Chondrocyte (in vitro differentiated cells): ENCODE measurements around the gene MALRD1. TPM values are rescaled to one million over a fixed set of nuclear protein-coding genes. Genes with fewer than 3 reads are reported as not detected.

ENCODE experiments used
- DNase-seq: peaks from one replicate; pipeline ENCODE4 v3.0.0; 2021; ENCODE audit warnings: mixed read lengths, low spot score
- H3K27ac Mint-ChIP-seq: one replicate; pipeline ENCODE4 v1.8.0; 2021; ENCODE audit warnings: mild to moderate bottlenecking, moderate library complexity, mixed read lengths; ENCODE audit not compliant: unreplicated experiment
- H3K27me3 Mint-ChIP-seq: 2 replicates; pipeline ENCODE4 v1.8.0; 2021; ENCODE audit warnings: low read depth, mixed read lengths
- H3K36me3 Mint-ChIP-seq: 2 replicates; pipeline ENCODE4 v1.8.0; 2021; ENCODE audit warnings: low read depth, mixed read lengths
- H3K4me1 Mint-ChIP-seq: 2 replicates; pipeline ENCODE4 v1.8.0; 2021; ENCODE audit warnings: low read depth, mild to moderate bottlenecking, mixed read lengths
- H3K4me3 Mint-ChIP-seq: one replicate; pipeline ENCODE4 v1.8.0; 2021; ENCODE audit warnings: mild to moderate bottlenecking, moderate library complexity, mixed read lengths; ENCODE audit not compliant: unreplicated experiment
- H3K9me3 Mint-ChIP-seq: 2 replicates; pipeline ENCODE4 v1.8.0; 2021; ENCODE audit warnings: low read depth, mixed read lengths
- total RNA-seq: library from RNA; stranded (reverse); gene quantifications from 3 replicates; pipeline ENCODE4 v1.2.1, GENCODE V29; 2021
- TF ChIP-seq, protein P1 (sequence below): fragments of 200-600 bp; sonication (generic); IDR thresholded peaks from 2 replicates; pipeline ENCODE4 v1.5.0; 2021; ENCODE audit warnings: antibody characterized with exemption, mild to moderate bottlenecking, moderate library complexity

MALRD1 gene
- total RNA-seq, 1 donor from 2014 or later = 0.27 TPM

DNA sequence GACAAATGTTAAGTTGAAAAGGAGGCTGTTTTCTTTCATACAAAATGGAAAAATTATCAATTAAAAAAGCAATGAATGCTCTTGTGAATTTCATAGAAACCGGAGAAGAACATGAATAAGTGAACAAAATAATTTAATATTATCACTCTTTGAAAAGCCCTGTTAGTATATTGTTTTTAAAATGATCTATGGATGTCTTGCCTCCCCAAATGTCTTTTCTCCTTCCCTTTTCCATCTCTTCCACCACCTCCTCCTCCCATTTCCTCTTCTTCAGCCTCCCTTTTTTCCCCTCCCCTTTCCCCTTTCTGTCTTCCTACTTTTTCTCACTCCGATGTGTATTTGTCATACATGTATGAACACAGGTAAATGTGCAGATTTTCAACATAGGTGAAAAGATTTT, 234.7 kb downstream of the MALRD1 start:
- Mint-ChIP-seq H3K4me3 (no peak overlapping the region), H3K4me1 (no peaks in the 10 kb centered on the region), H3K27ac (no peak overlapping the region), H3K36me3 (no peaks in the 10 kb centered on the region), H3K9me3 (peaks cover 8% of the 10 kb centered on the region), H3K27me3 (peaks cover 2% of the 10 kb centered on the region)
- TF ChIP-seq, protein P1, sequence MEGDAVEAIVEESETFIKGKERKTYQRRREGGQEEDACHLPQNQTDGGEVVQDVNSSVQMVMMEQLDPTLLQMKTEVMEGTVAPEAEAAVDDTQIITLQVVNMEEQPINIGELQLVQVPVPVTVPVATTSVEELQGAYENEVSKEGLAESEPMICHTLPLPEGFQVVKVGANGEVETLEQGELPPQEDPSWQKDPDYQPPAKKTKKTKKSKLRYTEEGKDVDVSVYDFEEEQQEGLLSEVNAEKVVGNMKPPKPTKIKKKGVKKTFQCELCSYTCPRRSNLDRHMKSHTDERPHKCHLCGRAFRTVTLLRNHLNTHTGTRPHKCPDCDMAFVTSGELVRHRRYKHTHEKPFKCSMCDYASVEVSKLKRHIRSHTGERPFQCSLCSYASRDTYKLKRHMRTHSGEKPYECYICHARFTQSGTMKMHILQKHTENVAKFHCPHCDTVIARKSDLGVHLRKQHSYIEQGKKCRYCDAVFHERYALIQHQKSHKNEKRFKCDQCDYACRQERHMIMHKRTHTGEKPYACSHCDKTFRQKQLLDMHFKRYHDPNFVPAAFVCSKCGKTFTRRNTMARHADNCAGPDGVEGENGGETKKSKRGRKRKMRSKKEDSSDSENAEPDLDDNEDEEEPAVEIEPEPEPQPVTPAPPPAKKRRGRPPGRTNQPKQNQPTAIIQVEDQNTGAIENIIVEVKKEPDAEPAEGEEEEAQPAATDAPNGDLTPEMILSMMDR = no peak
- no peak for DNase-seq

DNA sequence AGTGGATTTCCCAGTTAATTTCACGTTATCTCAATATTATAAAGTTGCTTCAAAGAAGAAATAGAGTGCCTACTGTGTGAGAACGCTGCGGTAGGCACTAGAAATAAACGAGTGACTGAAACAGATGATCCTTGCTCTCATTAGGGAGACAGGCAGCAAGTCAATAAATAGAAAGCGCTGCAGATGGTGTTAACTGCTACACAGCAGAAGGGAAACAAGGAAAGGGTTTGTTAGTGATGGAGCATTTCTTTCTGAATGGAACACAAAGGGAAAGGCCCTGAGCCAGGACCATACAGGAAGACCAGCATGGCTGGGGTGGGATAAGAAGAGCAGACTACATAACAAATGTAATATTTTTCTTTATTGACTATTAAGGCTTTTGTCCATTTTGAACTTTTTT, 235.2 kb downstream of the MALRD1 start:
- Mint-ChIP-seq H3K9me3 (peaks cover 5% of the 10 kb centered on the region), H3K27me3 (peaks cover 2% of the 10 kb centered on the region), H3K27ac (no peak overlapping the region), H3K4me3 (no peak overlapping the region), H3K36me3 (no peaks in the 10 kb centered on the region), H3K4me1 (no peaks in the 10 kb centered on the region)
- DNase-seq = no peak
- TF ChIP-seq, protein P1 = no peak

DNA sequence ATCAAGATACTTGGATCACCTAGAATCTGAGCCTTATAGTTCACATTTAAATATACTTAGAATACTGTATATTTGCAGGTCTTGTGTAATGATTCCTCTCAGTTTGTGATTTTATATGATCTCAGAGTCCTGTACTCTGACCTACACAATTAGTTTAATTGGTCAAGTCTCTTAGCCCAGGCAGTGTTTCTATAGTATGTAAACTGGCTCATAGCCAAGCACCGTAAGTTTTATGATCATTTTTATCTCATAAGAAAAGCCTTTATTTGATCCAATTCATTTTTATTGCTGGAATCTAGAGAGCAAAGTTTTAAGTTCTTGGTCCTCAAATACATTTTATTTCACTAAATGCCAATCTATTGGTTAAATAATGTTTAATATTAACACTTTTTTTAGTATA, 242.2 kb downstream of the MALRD1 start:
- Mint-ChIP-seq H3K27me3 (peaks cover 2% of the 10 kb centered on the region), H3K4me1 (no peaks in the 10 kb centered on the region), H3K4me3 (no peak overlapping the region), H3K36me3 (no peaks in the 10 kb centered on the region), H3K27ac (no peak overlapping the region), H3K9me3 (peaks cover 2% of the 10 kb centered on the region)
- no peak for DNase-seq
- TF ChIP-seq, protein P1 = no peak

DNA sequence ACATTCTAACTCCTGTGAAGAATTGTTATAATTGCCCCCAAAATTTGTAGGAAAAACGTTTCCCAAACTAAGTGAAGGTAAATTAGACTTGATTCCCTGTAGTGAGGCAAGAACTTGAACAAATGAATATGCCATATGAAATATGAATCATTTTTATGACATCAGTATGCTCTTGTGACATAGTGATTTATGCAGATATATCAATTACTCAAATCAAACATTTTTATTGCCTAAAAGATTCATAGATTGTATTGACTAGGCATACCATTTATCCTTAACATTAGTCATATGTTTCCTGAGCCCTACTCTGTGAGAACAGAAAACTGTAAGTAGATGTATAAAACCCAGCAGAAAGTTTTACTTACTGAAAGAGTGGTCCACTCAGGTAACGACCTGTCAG, 245.6 kb downstream of the MALRD1 start:
- TF ChIP-seq, protein P1 = no peak

DNA sequence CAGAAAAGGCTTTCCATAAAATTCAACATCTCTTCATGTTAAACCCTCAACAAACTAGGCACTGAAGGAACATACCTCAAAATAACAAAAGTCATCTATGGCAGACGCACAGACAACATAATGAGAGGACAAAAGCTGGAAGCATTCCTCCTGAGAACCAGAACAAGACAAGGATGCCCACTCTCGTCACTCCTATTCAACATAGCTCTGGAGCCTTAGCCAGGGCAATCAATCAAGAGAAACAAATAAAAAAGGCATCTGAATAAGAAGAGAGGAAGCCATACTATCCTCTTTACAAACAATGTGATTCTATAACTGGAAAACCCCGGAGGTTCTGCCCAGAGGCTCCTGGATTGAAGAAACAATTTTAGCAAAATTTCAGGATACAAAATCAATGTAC, 251.0 kb downstream of the MALRD1 start:
- H3K27me3 Mint-ChIP-seq = peaks cover 7% of the 10 kb centered on the region
- TF ChIP-seq, protein P1 = no peak
- no peaks in the 10 kb centered on the region for H3K36me3 Mint-ChIP-seq
- no peak for DNase-seq
- H3K4me3 Mint-ChIP-seq = no peak overlapping the region
- no peaks in the 10 kb centered on the region for H3K4me1 Mint-ChIP-seq
- no peaks in the 10 kb centered on the region for H3K9me3 Mint-ChIP-seq
- H3K27ac Mint-ChIP-seq = no peak overlapping the region

More for the DNA sequence above, 245.6 kb downstream of the MALRD1 start:
- H3K27ac Mint-ChIP-seq = no peak overlapping the region
- no peaks in the 10 kb centered on the region for H3K4me1 Mint-ChIP-seq
- H3K4me3 Mint-ChIP-seq = no peak overlapping the region
- DNase-seq = no peak
- H3K27me3 Mint-ChIP-seq = peaks cover 4% of the 10 kb centered on the region
- H3K36me3 Mint-ChIP-seq = no peaks in the 10 kb centered on the region
- no peaks in the 10 kb centered on the region for H3K9me3 Mint-ChIP-seq
